Left forelimb (tissue), 1 donor: ENCODE results near the gene ATG4B.
A peak's percentile ranks its signal among the peaks of the same experiment; 100 is the strongest.
"Not testable (repeated sequence)": the region's sequence is repeated elsewhere in the genome, so short reads cannot be mapped to it uniquely, and the experiment has no call there.

Experiments used
- DNase-seq: peaks from one replicate; pipeline ENCODE4 v3.0.0-alpha.2; 2018; ENCODE audit warnings: low spot score

Gene ATG4B

DNA sequence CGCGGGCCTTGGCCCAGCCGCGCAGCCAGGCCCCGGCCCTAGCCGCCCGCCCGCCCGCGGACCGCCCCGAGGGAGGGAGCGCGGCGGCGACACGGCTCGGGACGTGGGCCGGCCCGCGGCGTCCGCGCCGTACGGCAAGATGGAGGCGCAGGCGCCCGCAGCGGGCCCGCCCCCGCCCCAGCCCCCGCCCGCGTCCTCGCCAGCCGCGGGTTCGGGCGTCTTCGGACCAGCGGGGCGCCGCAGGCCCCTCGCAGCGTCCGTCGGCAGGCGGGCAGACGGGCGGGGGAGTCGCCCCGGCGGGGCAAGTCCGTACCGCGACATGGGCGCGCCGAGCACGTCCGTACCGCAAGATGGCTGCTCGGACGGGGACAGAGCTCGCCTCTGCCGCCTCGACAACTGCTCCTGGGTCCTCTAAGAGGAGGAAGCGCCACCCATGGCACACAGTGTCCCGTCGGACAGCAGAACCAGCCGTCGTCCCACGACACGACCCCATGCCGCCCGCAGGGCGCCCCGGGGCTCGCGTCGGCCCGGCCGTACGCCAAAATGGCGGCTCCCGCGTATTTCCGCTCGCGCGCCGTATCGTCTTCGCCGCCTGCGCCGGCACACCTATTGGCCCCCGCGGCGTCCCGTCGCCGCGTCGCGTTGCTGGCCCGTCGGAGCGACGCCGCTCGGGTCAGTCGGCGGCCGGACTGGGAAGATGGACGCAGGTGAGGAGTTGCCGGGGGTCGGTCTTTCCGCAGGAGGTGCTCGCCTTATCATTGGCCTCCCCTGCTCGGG, at the start of gene ATG4B, which contains the start of gene THAP4:
TSS of gene ATG4B (plus strand) at position 676 of the 777 bp plus-strand sequence. CDS start at position 698, 22 bp downstream.
TSS of gene THAP4 (minus strand) at position 141 of the 777 bp plus-strand sequence. CDS start 141 bp downstream, outside the sequence.
- DNase-seq = peak; percentile 94

DNA sequence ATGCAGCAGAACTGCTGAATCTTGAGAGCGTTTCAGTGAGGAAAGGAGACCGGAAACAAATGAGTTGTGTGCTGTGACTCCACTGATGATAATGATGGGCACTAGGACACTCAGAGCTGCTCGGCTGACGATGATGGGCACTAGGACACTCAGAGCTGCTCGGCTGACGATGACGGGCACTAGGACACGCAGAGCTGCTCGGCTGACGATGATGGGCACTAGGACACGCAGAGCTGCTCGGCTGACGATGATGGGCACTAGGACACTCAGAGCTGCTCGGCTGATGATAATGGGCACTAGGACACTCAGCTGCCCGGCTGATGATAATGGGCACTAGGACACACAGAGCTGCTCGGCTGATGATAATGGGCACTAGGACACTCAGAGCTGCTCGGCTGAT, 47.6 kb upstream of the ATG4B start:
- not testable (repeated sequence) for DNase-seq

DNA sequence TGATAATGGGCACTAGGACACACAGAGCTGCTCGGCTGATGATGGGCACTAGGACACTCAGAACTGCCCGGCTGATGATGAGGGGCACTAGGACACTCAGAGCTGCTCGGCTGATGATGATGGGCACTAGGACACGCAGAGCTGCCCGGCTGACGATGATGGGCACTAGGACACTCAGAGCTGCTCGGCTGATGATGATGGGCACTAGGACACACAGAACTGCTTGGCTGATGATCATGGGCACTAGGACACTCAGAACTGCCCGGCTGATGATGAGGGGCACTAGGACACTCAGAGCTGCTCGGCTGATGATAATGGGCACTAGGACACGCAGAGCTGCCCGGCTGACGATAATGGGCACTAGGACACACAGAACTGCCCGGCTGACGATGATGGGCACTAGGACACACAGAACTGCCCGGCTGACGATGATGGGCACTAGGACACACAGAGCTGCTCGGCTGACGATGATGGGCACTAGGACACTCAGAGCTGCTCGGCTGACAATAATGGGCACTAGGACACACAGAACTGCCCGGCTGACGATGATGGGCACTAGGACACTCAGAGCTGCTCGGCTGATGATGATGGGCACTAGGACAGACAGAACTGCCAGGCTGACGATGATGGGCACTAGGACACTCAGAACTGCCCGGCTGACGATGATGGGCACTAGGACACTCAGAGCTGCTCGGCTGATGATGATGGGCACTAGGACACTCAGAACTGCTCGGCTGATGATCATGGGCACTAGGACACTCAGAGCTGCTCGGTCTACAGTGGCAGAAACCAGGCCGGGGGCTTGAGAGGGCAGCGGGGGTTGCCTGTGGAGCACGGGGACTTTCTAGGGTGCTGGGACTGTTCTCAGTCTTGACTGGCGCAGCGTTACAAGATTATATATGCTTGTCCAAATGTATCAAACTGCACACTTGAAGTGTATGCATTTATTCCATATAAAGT, 46.7 kb upstream of the ATG4B start:
- DNase-seq = not testable (repeated sequence)

DNA sequence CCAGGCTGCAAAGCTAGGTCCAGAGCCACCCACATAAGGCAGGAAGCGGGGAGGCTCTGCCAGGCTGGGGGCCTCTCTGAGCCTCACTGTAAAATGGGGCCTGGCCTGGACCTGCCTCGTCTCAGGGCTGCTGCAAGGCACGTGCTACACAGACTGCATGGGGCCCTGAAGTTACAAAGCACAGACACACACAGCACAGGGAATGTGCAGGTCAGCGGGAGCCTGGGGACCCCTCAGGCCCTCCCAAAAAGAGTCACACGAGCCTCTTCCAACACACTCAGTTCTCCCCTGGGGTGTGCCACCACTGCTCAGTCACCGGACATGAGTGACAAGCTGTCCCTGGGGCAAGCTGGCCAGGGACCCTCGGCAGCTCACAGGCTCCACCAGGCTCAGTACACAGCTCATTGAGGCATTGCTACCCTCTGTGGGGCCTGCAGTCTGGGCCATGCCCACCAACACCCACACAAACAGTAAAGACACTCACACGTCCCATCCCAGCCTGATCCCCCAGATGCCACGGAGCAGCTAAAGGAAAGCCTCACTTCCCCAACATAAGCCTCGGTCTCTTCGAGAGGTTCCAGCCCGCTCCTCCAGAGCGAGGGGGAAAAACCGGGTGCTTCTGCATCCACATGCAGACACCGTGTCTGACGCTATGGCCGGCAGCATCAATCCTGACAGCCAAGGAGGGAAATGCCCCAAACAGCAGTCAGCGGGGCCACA, 45.2 kb upstream of the ATG4B start:
- no peak for DNase-seq

DNA sequence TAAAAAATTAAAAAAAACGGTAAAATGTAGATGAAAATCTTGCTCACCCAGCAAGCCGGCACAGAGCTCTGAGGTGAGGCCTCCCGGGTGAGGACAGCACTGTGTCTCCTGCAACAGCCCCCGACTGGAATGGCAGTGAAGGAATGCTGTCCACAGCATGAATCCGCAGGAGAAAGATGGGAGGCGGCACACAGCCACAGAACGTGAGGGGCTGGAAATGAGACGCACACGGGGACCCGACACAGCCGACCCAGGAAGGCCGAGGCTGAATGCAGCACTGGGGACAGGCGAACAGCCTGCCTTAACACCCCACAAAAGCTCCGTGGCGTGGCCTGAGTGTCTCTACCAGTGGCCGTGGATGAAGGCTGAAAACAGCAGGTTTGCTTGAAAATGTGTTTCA, 44.2 kb upstream of the ATG4B start:
- DNase-seq = no peak

DNA sequence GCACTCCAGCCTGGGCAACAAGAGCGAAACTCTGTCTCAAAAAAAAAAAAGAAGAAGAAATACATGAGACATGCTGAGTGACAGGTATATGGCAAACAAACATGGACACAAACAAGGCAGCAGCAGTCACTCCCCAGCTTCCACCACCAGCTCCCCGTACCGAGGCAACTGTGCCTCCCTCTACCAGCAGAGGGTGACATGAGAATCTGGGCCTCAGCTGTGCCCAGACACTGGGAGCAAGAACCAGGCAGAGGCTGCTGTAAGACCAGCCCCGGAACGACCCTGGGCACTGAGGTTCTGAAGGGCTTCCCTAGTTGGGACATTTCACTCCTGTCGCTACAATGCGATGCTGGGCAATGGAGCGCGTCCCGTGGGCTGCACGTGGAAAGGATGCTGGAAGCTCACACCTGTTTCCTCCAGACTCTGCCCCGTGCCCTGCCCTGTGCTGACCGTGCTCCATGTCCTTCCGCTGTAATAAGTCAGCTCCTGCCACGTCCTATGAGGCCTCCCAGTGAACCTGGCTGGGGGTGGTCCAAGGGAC, 41.8 kb upstream of the ATG4B start:
- DNase-seq = no peak

DNA sequence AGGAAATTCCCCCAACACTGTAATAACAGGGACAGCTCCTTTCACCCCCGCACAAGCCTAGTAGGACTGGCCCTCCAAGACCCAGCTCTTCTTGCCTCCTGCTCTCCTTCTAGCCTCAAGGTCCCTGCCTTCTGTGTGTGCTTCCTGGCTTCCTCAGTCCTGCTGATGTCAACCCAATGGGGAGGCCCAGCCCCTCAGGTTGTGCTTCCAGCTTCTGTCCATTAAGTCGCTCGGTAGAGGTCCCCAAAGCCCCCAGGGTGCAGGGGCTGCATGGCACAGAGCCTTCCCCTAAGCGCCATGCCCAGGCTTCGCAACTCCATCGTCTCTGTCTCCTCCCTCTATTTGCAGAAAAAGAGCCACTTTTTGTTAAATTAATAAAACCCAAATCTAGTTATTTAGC, 39.9 kb upstream of the ATG4B start:
- no peak for DNase-seq

- no peak for DNase-seq
Measured at GRCh38 chr2:241598061-241598460, 39.4 kb upstream of the ATG4B start.

- no peak for DNase-seq
Measured at GRCh38 chr2:241598487-241598886, 39.0 kb upstream of the ATG4B start.

DNA sequence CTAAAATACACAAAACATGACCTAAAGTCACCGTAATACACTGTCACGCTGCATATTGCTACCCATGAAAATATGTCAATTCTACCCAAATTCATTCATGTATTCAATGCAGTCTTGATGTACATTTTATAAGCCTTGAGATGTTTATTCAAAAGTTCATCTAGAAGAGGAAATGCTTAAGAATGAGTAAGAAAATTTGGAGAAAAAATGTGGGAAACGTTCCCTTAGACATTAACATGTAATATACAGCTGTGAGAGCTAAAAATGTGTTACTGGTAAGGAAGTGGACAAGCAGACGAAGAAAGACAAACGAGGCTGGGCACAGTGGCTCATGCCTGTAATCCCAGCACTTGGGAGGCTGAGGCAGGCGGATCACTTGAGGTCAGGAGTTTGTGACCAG, 37.9 kb upstream of the ATG4B start:
- DNase-seq = no peak

DNA sequence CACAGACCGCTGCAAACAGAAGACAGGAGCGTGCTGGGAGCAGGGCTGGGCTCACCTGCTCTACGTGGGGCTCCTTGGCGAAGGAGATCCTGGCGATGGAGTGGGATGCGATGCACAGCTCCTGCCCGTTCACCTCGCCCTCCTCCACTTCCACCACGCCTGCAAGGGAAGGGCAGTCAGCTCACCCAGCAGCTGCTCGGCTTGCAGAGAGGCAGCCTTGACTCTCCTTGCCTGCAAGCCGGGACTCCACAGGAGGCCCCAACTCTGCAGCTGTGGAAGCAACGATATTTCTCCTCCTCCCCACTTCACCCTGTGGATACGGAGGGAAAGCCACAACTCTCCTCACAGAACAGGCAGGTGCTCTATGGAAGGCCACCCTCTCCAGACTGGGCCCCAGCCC, 35.7 kb upstream of the ATG4B start:
- DNase-seq = no peak

- DNase-seq = no peak
Measured at GRCh38 chr2:241602720-241603119, 34.8 kb upstream of the ATG4B start.

DNA sequence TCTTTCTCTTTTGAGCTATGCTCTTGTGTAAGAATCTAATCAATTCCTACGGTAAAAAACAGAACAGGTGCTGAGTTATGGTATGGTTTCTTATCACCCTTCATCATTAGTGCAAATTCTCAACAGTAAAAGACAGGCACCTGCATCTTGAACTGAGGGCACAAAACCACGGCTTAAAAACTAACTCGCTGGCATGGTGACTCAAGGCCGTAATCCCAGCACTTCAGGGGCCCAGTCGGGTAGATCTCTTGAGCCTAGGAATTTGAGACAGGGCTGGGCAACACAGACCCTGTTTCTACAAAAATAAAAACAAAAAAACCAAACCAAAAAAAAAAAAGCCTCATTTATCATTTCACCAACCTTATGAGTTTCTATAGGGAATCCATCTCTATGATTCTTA, 33.8 kb upstream of the ATG4B start:
- no peak for DNase-seq

GRCh38 chr2:241606186-241606585, 31.3 kb upstream of the ATG4B start:
- no peak for DNase-seq

GRCh38 chr2:241607162-241607885, 30.2 kb upstream of the ATG4B start:
- DNase-seq = no peak

DNA sequence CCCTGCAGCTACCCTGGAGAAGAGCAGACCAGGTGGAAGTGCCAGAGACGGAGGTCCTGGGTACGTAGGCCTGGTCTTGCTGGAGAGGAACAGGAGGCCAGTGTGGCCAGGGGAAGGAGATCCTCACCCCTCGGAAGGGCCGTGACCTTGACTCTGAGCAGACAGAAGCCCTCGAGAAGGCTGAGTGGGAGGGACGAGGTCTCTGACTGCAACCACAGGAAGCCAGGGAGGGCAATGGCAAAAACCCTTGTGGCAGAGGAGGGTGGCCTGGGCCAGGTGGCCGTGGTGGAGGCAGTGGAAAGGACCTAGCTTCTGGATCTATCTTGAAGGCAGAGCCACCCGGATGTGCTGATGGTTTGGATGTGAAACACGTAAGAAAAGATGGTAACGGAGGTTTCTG, 28.6 kb upstream of the ATG4B start:
- no peak for DNase-seq

GRCh38 chr2:241609859-241610793, 27.4 kb upstream of the ATG4B start:
- DNase-seq = peak; percentile 83

DNA sequence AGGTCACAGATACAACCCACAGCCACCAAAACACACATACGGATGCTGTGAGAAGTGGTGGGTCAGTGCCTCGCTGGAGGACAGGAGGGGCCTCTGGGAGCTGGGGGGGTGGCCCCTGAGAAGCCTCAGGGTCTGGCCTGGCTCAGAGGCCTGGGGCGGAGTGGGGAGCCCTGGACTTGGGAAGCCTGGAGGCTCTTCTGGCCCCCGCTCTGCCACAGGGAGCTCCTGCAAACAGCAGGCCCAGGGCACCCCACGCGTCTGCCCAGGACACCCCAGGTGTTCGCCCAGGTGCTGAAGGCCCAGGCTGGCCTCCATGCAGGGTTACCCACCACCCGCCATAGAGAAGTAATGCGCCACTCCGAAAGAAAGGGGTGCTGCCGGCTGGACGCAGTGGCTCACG, 26.4 kb upstream of the ATG4B start:
- DNase-seq = no peak

- DNase-seq = no peak
Measured at GRCh38 chr2:241612156-241613016, 25.1 kb upstream of the ATG4B start.
